MM.1S (cell line): ENCODE measurements around the gene DNASE1L2.

Source experiments
- DNase-seq: peaks from one replicate; pipeline ENCODE4 v3.0.0-alpha.2; 2015
- H2AFZ ChIP-seq: fragments of 300-600 bp; sonication (generic); 2 replicates; pipeline ENCODE4 v1.6.0; 2016; ENCODE audit warnings: antibody characterized with exemption, low read length
- H3F3A ChIP-seq: fragments of 300-600 bp; sonication (generic); 2 replicates; pipeline ENCODE4 v1.6.1; 2016; ENCODE audit warnings: mild to moderate bottlenecking, antibody characterized with exemption, low read length, moderate library complexity, mixed read lengths; ENCODE audit not compliant: insufficient read depth
- H3K27ac ChIP-seq: fragments of 300-600 bp; sonication (generic); 2 replicates; pipeline ENCODE4 v1.5.1; 2016; ENCODE audit warnings: mild to moderate bottlenecking, low read length
- H3K27me3 ChIP-seq: fragments of 300-600 bp; sonication (generic); replicated peaks from 2 replicates; pipeline ENCODE4 v1.6.0; 2016; ENCODE audit warnings: low read length; ENCODE audit not compliant: insufficient read depth
- H3K36me3 ChIP-seq: fragments of 300-600 bp; sonication (generic); replicated peaks from 2 replicates; pipeline ENCODE4 v1.6.1; 2016; ENCODE audit warnings: mild to moderate bottlenecking, low read length, mixed read lengths; ENCODE audit not compliant: insufficient read depth
- H3K4me1 ChIP-seq: fragments of 300-600 bp; sonication (generic); 2 replicates; pipeline ENCODE4 v1.6.1; 2016; ENCODE audit warnings: low read length, mixed read lengths
- H3K4me2 ChIP-seq: fragments of 300-600 bp; sonication (generic); 2 replicates; pipeline ENCODE4 v1.6.0; 2016; ENCODE audit warnings: low read depth, low read length
- H3K4me3 ChIP-seq: fragments of 300-600 bp; sonication (generic); 2 replicates; pipeline ENCODE4 v1.5.1; 2016; ENCODE audit warnings: low read length, mixed read lengths
- H3K79me2 ChIP-seq: fragments of 300-600 bp; sonication (generic); 2 replicates; pipeline ENCODE4 v1.6.1; 2016; ENCODE audit warnings: mixed run types, low read length, mixed read lengths
- H3K9ac ChIP-seq: fragments of 300-600 bp; sonication (generic); 2 replicates; pipeline ENCODE4 v1.6.1; 2016; ENCODE audit warnings: low read length, mixed read lengths
- H3K9me2 ChIP-seq: fragments of 300-600 bp; sonication (generic); replicated peaks from 2 replicates; pipeline ENCODE4 v1.6.1; 2016; ENCODE audit warnings: mild to moderate bottlenecking, low read length, mixed read lengths; ENCODE audit not compliant: insufficient read depth
- H3K9me3 ChIP-seq: fragments of 300-600 bp; sonication (generic); replicated peaks from 2 replicates; pipeline ENCODE4 v1.6.1; 2016; ENCODE audit warnings: mild to moderate bottlenecking, low read length, mixed read lengths; ENCODE audit not compliant: insufficient read depth
- H4K20me1 ChIP-seq: fragments of 300-600 bp; sonication (generic); 2 replicates; pipeline ENCODE4 v1.6.1; 2016; ENCODE audit warnings: mild to moderate bottlenecking, low read length, moderate library complexity, mixed read lengths; ENCODE audit not compliant: insufficient read depth
- EZH2 ChIP-seq: fragments of 300-600 bp; sonication (generic); optimal IDR thresholded peaks from 2 replicates; pipeline ENCODE3; 2017; ENCODE audit warnings: low read depth, mild to moderate bottlenecking, antibody characterized with exemption, low read length, mixed read lengths
- EZH2phosphoT487 ChIP-seq: fragments of 300-600 bp; sonication (generic); IDR thresholded peaks from 2 replicates; pipeline ENCODE4 v1.6.1; 2018; ENCODE audit warnings: antibody characterized with exemption, low read length
- TF ChIP-seq, protein P1 (sequence below): fragments of 300-600 bp; sonication (generic); IDR thresholded peaks from 2 replicates; pipeline ENCODE4 v1.5.1; 2016; ENCODE audit warnings: antibody characterized with exemption, low read length, mixed read lengths

Gene DNASE1L2

DNA sequence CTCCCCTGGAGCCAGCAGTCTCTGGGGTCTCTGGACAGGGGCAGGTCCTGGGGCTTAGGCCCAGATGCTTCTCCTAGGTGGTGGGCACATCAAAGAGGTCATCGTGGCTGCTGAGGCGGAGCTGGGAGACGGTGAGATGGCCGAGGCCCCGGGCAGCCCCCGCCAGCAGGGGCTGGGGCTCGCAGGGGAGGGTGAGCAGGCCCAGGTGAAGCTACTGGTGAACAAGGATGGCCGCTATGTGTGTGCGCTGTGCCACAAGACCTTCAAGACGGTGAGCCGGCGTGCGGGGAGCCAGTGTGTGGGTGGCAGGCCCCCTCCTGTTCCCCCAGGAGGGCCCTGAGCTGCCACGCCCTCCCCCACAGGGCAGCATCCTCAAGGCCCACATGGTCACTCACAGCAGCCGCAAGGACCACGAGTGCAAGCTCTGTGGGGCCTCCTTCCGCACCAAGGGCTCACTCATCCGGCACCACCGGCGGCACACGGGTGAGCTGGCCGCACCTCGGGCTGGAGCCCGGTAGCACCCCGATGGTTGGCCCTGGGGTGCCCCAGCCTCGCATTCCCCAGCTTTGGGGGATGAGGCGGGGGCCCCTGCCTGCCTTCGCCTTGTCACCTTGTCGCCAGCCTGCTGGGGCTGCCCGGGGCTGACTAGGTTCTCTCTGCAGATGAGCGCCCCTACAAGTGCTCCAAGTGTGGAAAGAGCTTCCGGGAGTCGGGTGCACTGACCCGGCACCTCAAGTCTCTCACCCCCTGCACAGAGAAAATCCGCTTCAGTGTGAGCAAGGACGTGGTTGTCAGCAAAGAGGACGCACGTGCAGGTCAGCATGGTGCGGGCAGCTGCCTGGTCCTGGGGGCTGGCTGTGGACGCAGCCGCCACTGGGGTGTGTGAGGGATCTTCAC lies 3.9 kb upstream of the DNASE1L2 start:
- Histone ChIP-seq H3K9ac (no peak overlapping the region), H3F3A (no peaks in the 10 kb centered on the region), H3K4me2 (no peak overlapping the region), H3K4me1 (no peaks in the 10 kb centered on the region), H3K9me2 (no peaks in the 10 kb centered on the region), H2AFZ (no peak overlapping the region), H3K36me3 (no peaks in the 10 kb centered on the region), H3K9me3 (no peaks in the 10 kb centered on the region), H3K79me2 (peaks cover 17% of the 10 kb centered on the region), H4K20me1 (no peaks in the 10 kb centered on the region), H3K4me3 (no peak overlapping the region), H3K27me3 (no peaks in the 10 kb centered on the region; the same call in 1 of the 2 replicates), H3K27ac (no peak overlapping the region)
- DNase-seq, result no peak
- TF ChIP-seq EZH2 (no peak), EZH2phosphoT487 (no peak)
- TF ChIP-seq, protein P1, sequence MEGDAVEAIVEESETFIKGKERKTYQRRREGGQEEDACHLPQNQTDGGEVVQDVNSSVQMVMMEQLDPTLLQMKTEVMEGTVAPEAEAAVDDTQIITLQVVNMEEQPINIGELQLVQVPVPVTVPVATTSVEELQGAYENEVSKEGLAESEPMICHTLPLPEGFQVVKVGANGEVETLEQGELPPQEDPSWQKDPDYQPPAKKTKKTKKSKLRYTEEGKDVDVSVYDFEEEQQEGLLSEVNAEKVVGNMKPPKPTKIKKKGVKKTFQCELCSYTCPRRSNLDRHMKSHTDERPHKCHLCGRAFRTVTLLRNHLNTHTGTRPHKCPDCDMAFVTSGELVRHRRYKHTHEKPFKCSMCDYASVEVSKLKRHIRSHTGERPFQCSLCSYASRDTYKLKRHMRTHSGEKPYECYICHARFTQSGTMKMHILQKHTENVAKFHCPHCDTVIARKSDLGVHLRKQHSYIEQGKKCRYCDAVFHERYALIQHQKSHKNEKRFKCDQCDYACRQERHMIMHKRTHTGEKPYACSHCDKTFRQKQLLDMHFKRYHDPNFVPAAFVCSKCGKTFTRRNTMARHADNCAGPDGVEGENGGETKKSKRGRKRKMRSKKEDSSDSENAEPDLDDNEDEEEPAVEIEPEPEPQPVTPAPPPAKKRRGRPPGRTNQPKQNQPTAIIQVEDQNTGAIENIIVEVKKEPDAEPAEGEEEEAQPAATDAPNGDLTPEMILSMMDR, result no peak

DNA sequence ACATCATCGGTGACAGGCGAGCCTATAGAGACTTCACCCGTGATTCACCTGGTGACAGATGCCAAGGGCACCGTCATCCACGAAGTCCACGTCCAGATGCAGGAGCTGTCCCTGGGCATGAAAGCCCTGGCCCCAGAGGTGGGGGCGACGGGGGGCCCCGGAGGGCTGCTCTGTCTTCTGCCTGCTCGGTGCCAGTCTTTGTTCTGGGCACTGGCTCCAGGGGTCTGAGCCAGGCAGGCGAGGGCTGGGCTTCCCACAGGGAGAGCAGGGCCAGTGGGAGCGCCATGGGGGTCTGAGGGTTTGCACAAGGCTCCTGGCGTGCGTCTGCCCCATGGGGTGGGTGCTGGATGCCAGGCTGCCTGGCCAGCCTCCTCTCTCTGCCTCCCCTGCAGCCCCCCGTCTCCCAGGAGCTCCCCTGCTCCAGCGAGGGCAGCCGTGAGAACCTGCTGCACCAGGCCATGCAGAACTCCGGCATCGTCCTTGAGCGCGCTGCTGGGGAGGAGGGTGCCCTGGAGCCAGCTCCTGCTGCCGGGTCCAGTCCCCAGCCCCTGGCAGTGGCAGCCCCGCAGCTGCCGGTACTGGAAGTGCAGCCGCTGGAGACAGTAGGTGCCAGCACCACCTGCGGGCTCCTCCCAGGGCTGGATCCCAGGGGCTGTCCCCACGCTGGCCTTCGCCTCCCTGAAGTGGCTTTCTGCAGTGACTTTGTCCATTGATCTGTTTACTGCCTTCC lies 3.0 kb upstream of the DNASE1L2 start:
- H3F3A ChIP-seq, result no peaks in the 10 kb centered on the region
- no peaks in the 10 kb centered on the region for H4K20me1 ChIP-seq
- H3K9ac ChIP-seq, result no peak overlapping the region
- no peak for DNase-seq
- H3K79me2 ChIP-seq, result peaks cover 11% of the 10 kb centered on the region
- H3K27me3 ChIP-seq, result no peaks in the 10 kb centered on the region; the same call in 1 of the 2 replicates
- H3K27ac ChIP-seq, result no peak overlapping the region
- no peaks in the 10 kb centered on the region for H3K36me3 ChIP-seq
- H3K4me3 ChIP-seq, result no peak overlapping the region
- no peak overlapping the region for H2AFZ ChIP-seq
- no peak overlapping the region for H3K4me2 ChIP-seq
- no peaks in the 10 kb centered on the region for H3K9me2 ChIP-seq
- TF ChIP-seq EZH2 (no peak), EZH2phosphoT487 (no peak)
- TF ChIP-seq, protein P1, result no peak
- H3K9me3 ChIP-seq, result no peaks in the 10 kb centered on the region
- H3K4me1 ChIP-seq, result no peaks in the 10 kb centered on the region

DNA sequence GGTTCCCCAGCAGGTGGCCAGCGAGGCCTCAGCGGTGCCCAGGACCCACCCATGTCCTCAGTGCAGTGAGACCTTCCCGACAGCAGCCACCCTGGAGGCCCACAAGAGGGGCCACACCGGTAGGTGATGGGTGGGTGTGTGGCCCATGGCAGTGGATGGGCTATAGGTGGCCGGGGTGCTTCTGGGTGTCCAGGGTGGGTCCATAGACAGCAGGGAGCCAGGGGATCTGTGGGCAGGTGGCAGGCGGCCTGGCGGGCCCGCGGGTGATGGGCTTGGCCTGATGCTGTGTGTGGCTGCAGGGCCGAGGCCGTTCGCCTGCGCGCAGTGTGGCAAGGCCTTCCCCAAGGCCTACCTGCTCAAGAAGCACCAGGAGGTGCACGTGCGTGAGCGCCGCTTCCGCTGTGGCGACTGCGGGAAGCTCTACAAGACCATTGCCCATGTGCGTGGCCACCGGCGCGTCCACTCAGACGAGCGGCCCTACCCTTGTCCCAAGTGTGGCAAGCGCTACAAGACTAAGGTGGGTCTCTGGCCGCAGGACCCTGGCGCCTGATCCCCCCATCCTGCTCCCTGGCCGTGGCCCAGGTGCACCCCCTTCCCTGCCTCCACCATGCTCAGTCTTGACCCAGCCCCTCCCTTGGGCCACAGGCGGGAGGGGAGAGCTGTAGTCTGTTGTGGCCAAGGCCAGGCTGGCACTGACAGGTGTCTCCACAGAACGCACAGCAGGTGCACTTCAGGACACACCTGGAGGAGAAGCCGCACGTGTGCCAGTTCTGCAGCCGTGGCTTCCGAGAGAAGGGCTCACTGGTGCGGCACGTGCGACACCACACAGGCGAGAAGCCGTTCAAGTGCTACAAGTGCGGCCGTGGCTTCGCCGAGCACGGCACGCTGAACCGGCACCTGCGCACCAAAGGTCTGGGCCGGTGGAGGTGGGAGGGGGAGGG lies 2.1 kb upstream of the DNASE1L2 start:
- H3K4me2 ChIP-seq, result no peak overlapping the region
- DNase-seq, result no peak
- no peak overlapping the region for H3K27ac ChIP-seq
- H3K4me3 ChIP-seq, result no peak overlapping the region
- H3K9me3 ChIP-seq, result no peaks in the 10 kb centered on the region
- no peak overlapping the region for H2AFZ ChIP-seq
- H3K9ac ChIP-seq, result no peak overlapping the region
- no peaks in the 10 kb centered on the region for H3F3A ChIP-seq
- H3K4me1 ChIP-seq, result no peaks in the 10 kb centered on the region
- TF ChIP-seq EZH2, result no peak
- no peaks in the 10 kb centered on the region; the same call in 1 of the 2 replicates for H3K27me3 ChIP-seq
- H3K36me3 ChIP-seq, result no peaks in the 10 kb centered on the region
- H3K79me2 ChIP-seq, result peaks cover 3% of the 10 kb centered on the region; the same call in 1 of the 2 replicates
- H3K9me2 ChIP-seq, result no peaks in the 10 kb centered on the region
- no peaks in the 10 kb centered on the region for H4K20me1 ChIP-seq
